ENCODE data around the gene TEKT4. TPM values are rescaled to one million over a fixed set of nuclear protein-coding genes. Genes with fewer than 3 reads are reported as not detected.

TEKT4 gene
- total and polyA plus RNA-seq, 2 donors (not counting 3 experiments of a cell fraction or from before 2014, with no cell fraction given) = not detected

DNA sequence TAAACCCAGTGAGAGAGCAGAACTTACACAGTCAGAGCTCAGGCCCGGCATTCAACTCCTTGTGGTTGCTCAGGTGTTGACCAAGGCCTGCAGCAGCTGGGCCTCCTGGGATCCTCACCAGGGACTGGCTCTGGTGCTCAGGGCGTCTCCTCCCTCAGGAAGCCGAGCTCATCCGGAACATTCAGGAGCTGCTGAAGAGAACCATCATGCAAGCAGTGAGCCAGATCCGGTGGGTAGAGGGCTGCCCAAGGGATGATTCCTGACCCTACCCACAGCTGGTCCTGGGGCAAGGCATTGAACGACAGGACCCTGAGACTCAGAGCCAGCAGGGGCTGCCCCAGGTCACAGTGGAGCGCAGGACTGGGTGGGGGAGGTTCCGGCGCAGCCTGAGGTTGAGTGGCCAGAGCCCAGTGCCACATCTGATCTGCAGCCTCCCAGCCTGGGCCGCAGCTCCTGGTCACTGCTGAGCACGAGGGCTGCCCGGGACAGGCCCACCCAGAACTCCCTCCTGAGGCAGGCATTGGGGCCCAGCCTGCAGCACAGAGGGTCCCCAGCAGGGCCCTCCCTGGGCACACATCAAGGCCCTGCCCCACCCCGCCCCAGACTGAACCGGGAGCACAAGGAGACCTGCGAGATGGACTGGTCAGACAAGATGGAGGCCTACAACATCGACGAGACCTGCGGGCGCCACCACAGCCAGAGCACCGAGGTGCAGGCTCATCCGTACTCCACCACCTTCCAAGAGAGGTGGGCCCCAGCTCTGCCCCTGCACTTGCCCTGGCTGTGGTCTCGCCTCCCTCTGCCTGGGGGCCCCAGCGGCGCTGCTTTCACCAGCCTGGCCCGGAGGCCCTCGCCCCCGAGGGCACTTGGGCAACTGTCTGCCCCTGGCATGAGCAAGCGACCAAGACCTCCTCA, 2.4 kb downstream of the TEKT4 start:
- no peaks in the 10 kb centered on the region for H3K79me2 ChIP-seq (ENCODE audit: control insufficient read depth, insufficient read depth, low read length)
- intact Hi-C loops (cut with micrococcal nuclease) = no loop called here
- no peaks in the 10 kb centered on the region for H3K9me3 ChIP-seq (replicated peaks; ENCODE audit: control insufficient read depth, insufficient read depth, low read length)
- H3K9me1 ChIP-seq (replicated peaks; ENCODE audit: control insufficient read depth, extremely low read depth, insufficient read depth, low read length) = no peaks in the 10 kb centered on the region
- no peaks in the 10 kb centered on the region for H4K20me1 ChIP-seq (replicated peaks; ENCODE audit: control insufficient read depth, extremely low read depth, insufficient read depth, low read length)
- H3K4me2 ChIP-seq (ENCODE audit: insufficient read depth, low read length) = no peak overlapping the region
- ChIA-PET POLR2A (no interaction called here), CTCF (interaction anchor here (1.5 kb wide), 1 partner anchor 83 kb away, joined by 8 read pairs; no protein-coding TSS in a partner anchor)
- H2AFZ ChIP-seq (ENCODE audit: low read depth, low read length) = no peak overlapping the region
- no peak overlapping the region for H3K9ac ChIP-seq (replicated peaks; ENCODE audit: extremely low read depth, insufficient read depth, low read length)
- no peaks in the 10 kb centered on the region for H3K36me3 ChIP-seq (ENCODE audit: control insufficient read depth in 2 of 2, extremely low read depth in 1 of 2, insufficient read depth in 2 of 2, low read length in 2 of 2)
- no peak for FAIRE-seq
- dilution Hi-C loops (cut with MboI; ENCODE audit: extremely low pct_ligation_motif_present, low sequenced_read_pairs) = no loop called here
- H3K4me3 ChIP-seq (replicated peaks in 1 of 3; ENCODE audit: insufficient read depth in 1 of 3, low read depth in 1 of 3, low read length in 3 of 3) = no peak overlapping the region
- no peak for DNase-seq (ENCODE audit: low read depth, low spot score)
- BruUV-seq (replicated peaks) = no TSS peak
- no peaks in the 10 kb centered on the region for H3K4me1 ChIP-seq (ENCODE audit: control insufficient read depth, extremely low read depth, insufficient read depth, low read length)
- H3K27me3 ChIP-seq (ENCODE audit: control insufficient read depth in 2 of 2, insufficient read depth in 2 of 2, low read length in 2 of 2) = no peaks in the 10 kb centered on the region
- H3K27ac ChIP-seq (ENCODE audit: insufficient read depth, low read depth, low read length) = no peak overlapping the region
- TF ChIP-seq FOS (IDR thresholded peaks at IDR 0.05; ENCODE audit: borderline replicate concordance, insufficient read depth, low read length) (no peak), POLR2A (IDR thresholded peaks at IDR 0.05; ENCODE audit: low read depth, low read length) (no peak), GATA2 (IDR thresholded peaks at IDR 0.05; ENCODE audit: insufficient read depth, insufficient read length, low read depth, low read length) (no peak), JUN (IDR thresholded peaks at IDR 0.05; ENCODE audit: borderline replicate concordance, insufficient read depth, insufficient read length, low read depth) (no peak), EZH2 (IDR thresholded peaks at IDR 0.05; ENCODE audit: borderline replicate concordance, low read depth, low read length, severe bottlenecking) (no peak), MAX (IDR thresholded peaks at IDR 0.05; ENCODE audit: insufficient read depth, insufficient read length) (no peak), MYC (IDR thresholded peaks at IDR 0.05; ENCODE audit: low read depth, low read length) (no peak), POLR2AphosphoS5 (IDR thresholded peaks at IDR 0.05; ENCODE audit: insufficient read depth, low read depth, low read length) (no peak)
- TF ChIP-seq, protein P1, sequence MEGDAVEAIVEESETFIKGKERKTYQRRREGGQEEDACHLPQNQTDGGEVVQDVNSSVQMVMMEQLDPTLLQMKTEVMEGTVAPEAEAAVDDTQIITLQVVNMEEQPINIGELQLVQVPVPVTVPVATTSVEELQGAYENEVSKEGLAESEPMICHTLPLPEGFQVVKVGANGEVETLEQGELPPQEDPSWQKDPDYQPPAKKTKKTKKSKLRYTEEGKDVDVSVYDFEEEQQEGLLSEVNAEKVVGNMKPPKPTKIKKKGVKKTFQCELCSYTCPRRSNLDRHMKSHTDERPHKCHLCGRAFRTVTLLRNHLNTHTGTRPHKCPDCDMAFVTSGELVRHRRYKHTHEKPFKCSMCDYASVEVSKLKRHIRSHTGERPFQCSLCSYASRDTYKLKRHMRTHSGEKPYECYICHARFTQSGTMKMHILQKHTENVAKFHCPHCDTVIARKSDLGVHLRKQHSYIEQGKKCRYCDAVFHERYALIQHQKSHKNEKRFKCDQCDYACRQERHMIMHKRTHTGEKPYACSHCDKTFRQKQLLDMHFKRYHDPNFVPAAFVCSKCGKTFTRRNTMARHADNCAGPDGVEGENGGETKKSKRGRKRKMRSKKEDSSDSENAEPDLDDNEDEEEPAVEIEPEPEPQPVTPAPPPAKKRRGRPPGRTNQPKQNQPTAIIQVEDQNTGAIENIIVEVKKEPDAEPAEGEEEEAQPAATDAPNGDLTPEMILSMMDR (IDR thresholded peaks at IDR 0.05; ENCODE audit: extremely low read depth in 1 of 2, insufficient read depth in 1 of 2, low read depth in 1 of 2, low read length in 2 of 2) = no peak

All from endothelial cell of umbilical vein (primary cell).